Panc1 (cell line): ENCODE measurements around the gene MTA1.

Experiments
- SIN3A ChIP-seq: IDR thresholded peaks from 2 replicates; pipeline ENCODE4 v1.6.1; 2012; ENCODE audit warnings: low read depth, mild to moderate bottlenecking, low read length, moderate library complexity, borderline replicate concordance; ENCODE audit not compliant: insufficient read depth
- TF ChIP-seq, protein P1 (sequence below), 2 experiments: IDR thresholded peaks; 2 replicates each; pipeline ENCODE4 v1.6.1; 2011 to 2012; ENCODE audit warnings: low read depth in 2 of 2, control low read depth in 1 of 2, low read length in 1 of 2, mild to moderate bottlenecking in 1 of 2, moderate library complexity in 1 of 2; ENCODE audit not compliant: insufficient read depth in 1 of 2

DNA sequence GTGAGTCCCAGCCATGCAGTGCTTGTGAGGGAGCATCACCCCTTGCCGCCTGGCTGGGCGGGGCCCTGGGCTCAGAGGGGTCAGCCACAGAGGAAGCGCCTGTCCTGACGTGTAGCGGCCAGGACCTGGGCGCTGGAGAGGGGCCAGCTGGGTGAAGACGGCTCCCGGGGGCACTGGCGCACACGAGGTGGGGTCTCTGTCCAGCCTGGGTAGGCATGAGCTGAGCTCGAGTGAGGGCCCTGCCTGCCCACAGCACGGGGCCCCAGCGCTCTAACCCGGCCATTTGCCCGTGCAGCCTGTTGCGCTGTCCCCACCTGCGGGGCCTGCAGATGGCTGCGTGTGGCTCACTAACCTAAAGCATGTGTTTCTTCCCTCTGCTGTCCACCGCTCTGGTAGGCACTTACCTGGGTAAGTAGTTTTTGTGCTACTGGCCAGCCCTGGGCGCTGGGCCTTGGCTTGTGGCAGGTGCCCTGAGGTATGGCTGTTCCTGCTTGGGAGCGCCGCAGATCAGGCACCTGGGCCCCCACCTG, 48.4 kb downstream of the MTA1 start:
- no peak for TF ChIP-seq SIN3A
- TF ChIP-seq, protein P1, sequence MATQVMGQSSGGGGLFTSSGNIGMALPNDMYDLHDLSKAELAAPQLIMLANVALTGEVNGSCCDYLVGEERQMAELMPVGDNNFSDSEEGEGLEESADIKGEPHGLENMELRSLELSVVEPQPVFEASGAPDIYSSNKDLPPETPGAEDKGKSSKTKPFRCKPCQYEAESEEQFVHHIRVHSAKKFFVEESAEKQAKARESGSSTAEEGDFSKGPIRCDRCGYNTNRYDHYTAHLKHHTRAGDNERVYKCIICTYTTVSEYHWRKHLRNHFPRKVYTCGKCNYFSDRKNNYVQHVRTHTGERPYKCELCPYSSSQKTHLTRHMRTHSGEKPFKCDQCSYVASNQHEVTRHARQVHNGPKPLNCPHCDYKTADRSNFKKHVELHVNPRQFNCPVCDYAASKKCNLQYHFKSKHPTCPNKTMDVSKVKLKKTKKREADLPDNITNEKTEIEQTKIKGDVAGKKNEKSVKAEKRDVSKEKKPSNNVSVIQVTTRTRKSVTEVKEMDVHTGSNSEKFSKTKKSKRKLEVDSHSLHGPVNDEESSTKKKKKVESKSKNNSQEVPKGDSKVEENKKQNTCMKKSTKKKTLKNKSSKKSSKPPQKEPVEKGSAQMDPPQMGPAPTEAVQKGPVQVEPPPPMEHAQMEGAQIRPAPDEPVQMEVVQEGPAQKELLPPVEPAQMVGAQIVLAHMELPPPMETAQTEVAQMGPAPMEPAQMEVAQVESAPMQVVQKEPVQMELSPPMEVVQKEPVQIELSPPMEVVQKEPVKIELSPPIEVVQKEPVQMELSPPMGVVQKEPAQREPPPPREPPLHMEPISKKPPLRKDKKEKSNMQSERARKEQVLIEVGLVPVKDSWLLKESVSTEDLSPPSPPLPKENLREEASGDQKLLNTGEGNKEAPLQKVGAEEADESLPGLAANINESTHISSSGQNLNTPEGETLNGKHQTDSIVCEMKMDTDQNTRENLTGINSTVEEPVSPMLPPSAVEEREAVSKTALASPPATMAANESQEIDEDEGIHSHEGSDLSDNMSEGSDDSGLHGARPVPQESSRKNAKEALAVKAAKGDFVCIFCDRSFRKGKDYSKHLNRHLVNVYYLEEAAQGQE (IDR thresholded peaks at IDR 0.05; ENCODE audit: insufficient read depth in 1 of 2, low read depth in 2 of 2, low read length in 1 of 2) = no peak
